ENCODE results near the gene ESCO1. TPM values are rescaled to one million over a fixed set of nuclear protein-coding genes. Genes with fewer than 3 reads are reported as not detected.
A peak's percentile ranks its signal among the peaks of the same experiment; 100 is the strongest.
"Not testable (repeated sequence)": the region's sequence is repeated elsewhere in the genome, so short reads cannot be mapped to it uniquely, and the experiment has no call there.

Gene ESCO1, protein sequence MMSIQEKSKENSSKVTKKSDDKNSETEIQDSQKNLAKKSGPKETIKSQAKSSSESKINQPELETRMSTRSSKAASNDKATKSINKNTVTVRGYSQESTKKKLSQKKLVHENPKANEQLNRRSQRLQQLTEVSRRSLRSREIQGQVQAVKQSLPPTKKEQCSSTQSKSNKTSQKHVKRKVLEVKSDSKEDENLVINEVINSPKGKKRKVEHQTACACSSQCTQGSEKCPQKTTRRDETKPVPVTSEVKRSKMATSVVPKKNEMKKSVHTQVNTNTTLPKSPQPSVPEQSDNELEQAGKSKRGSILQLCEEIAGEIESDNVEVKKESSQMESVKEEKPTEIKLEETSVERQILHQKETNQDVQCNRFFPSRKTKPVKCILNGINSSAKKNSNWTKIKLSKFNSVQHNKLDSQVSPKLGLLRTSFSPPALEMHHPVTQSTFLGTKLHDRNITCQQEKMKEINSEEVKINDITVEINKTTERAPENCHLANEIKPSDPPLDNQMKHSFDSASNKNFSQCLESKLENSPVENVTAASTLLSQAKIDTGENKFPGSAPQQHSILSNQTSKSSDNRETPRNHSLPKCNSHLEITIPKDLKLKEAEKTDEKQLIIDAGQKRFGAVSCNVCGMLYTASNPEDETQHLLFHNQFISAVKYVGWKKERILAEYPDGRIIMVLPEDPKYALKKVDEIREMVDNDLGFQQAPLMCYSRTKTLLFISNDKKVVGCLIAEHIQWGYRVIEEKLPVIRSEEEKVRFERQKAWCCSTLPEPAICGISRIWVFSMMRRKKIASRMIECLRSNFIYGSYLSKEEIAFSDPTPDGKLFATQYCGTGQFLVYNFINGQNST
- total RNA-seq = 10 to 100 TPM; 40.5 to 43.4 (median 42.8) TPM
- total RNA-seq (2013) = 51.9 TPM

DNA sequence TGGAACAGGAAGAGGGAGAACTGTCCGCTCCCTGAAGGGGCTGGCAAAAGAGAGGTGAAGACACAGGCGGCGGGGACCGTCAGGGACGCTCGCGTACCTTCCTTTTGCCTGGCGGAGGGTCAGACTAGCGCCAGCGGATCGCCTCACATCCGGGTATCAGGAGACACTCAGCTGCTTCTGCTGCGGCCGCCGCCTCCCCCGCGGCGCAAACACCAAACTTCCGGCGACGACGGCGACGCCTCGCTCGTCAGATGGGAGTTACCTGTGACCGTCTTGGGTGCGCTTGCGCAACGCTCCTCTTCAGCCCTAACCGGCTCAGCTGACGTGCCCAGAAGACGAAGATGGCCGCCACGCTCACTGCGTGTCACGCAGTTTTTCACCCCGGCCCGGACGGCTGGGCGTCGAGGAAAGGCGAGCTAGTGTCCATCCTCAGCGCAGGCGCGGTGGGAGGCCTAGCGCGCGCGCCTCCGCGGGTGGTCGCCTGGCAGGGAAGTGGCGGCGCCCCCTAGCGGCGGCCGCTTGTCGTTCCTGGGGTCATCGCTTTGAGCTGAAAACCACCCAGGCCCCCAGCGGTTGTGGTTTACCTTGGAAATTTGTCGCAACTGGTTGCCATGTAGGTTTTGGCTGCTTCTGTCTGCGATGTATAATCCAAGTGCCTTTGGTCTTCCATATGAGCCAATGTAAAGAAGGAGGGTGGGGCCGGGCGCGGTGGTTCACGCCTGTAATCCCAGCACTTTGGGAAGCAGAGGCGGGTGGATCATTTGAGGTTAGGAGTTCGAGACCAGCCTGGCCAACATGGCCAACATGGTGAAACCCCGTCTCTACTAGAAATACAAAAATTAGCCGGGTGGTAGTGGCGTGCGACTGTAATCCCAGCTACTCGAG is at the start of gene ESCO1:
Gene ESCO1 (minus strand): TSS at position 179 of the 885 bp plus-strand sequence. CDS start 25,861 bp downstream, outside the sequence.
- Mint-ChIP-seq H3K27ac (peak within 1 kb of the TSS; percentile 97 to 99), H3K4me3 (peak within 1 kb of the TSS; percentile 98), H3K36me3 (no peaks in the 10 kb centered on the region), H3K4me1 (peaks cover 19 to 33% of the 10 kb centered on the region in 2 donors), H3K9me3 (no peaks in the 10 kb centered on the region), H3K27me3 (ENCODE audit: low read depth in 2 of 2) (no peaks in the 10 kb centered on the region)
- Histone ChIP-seq H3K9me3 (ENCODE audit: control insufficient read depth, insufficient read depth, low read length) (no peaks in the 10 kb centered on the region), H3K4me1 (ENCODE audit: control insufficient read depth, insufficient read depth, low read length) (peaks cover 22% of the 10 kb centered on the region), H3K36me3 (ENCODE audit: control insufficient read depth, insufficient read depth, low read length) (no peaks in the 10 kb centered on the region), H3K27me3 (ENCODE audit: control insufficient read depth, insufficient read depth, low read length) (no peaks in the 10 kb centered on the region), H3K4me3 (ENCODE audit: low read length) (peak within 1 kb of the TSS; percentile 97), H3K27ac (ENCODE audit: low read length) (peak within 1 kb of the TSS; percentile 99)
- 11% methylated on average over 74 of the region's 74 CpGs for WGBS (ENCODE audit: insufficient coverage)
- TF ChIP-seq, protein P1, sequence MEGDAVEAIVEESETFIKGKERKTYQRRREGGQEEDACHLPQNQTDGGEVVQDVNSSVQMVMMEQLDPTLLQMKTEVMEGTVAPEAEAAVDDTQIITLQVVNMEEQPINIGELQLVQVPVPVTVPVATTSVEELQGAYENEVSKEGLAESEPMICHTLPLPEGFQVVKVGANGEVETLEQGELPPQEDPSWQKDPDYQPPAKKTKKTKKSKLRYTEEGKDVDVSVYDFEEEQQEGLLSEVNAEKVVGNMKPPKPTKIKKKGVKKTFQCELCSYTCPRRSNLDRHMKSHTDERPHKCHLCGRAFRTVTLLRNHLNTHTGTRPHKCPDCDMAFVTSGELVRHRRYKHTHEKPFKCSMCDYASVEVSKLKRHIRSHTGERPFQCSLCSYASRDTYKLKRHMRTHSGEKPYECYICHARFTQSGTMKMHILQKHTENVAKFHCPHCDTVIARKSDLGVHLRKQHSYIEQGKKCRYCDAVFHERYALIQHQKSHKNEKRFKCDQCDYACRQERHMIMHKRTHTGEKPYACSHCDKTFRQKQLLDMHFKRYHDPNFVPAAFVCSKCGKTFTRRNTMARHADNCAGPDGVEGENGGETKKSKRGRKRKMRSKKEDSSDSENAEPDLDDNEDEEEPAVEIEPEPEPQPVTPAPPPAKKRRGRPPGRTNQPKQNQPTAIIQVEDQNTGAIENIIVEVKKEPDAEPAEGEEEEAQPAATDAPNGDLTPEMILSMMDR (IDR thresholded peaks at IDR 0.05) = peak; percentile 99
- DNase-seq (peak; percentile 94 to 99), ATAC-seq (peak; percentile 87 to 95 (median 88))
- intact Hi-C loops (cut with micrococcal nuclease) = loop anchor here (1.0 to 10.0 kb wide), 4 partner anchors 12 to 1334 kb away; partner anchors contain the start of genes ABHD3, MIB1, RBBP8 and SNRPD1

DNA sequence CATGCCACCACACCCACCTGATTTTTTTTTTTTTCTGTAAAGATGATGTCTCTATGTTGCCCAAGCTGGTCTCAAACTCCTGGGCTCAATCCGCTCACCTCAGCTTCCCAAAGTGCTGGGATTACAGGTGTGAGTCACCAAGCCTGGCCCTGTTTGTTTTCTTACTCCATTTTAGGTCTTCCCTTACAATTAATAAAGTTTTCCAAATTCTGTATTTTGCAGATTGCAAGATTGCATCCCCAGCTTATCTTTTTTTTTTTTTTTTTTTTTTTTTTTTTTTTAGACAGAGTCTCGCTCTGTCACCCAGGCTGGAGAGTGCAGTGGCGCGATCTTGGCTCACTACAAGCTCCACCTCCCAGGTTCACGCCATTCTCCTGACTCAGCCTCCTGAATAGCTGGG is 39.9 kb upstream of the ESCO1 start:
- 100% methylated on average over 5 of the region's 5 CpGs for WGBS (ENCODE audit: insufficient coverage)
- H3K27ac Mint-ChIP-seq; H3K4me3 Mint-ChIP-seq; intact Hi-C loops (cut with micrococcal nuclease); H3K36me3 Mint-ChIP-seq; H3K4me3 ChIP-seq (ENCODE audit: low read length); H3K9me3 Mint-ChIP-seq; ATAC-seq; H3K36me3 ChIP-seq (ENCODE audit: control insufficient read depth, insufficient read depth, low read length); H3K4me1 Mint-ChIP-seq; H3K27me3 Mint-ChIP-seq (ENCODE audit: low read depth in 2 of 2); H3K4me1 ChIP-seq (ENCODE audit: control insufficient read depth, insufficient read depth, low read length); H3K9me3 ChIP-seq (ENCODE audit: control insufficient read depth, insufficient read depth, low read length); H3K27me3 ChIP-seq (ENCODE audit: control insufficient read depth, insufficient read depth, low read length); DNase-seq; H3K27ac ChIP-seq (ENCODE audit: low read length): not testable (repeated sequence)

DNA sequence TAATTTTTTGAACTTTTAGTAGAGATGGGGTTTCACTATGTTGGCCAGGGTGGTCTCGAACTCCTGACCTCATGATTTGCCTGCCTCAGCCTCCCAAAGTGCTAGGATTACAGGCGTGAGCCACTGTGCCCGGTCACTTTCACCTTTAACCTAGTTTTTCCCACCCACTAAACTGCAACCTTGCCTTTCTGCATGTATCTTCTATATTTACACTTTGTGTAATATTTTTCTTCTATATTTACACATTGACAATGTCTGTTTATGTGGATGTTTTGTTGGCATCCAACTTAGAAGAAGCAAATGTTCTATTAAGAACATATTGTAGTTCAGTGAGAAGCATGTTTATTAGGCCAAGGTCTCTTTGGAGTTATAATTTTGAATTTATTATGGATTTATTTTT is 38.3 kb upstream of the ESCO1 start:
- Mint-ChIP-seq H3K27me3 (ENCODE audit: low read depth in 2 of 2) (no peaks in the 10 kb centered on the region), H3K4me3 (no peak overlapping the region), H3K4me1 (no peaks in the 10 kb centered on the region), H3K27ac (peak overlapping the region in 1 of 2 donors; percentile 9), H3K9me3 (no peaks in the 10 kb centered on the region), H3K36me3 (no peaks in the 10 kb centered on the region)
- intact Hi-C loops (cut with micrococcal nuclease) = no loop called here
- H3K27me3 ChIP-seq (ENCODE audit: control insufficient read depth, insufficient read depth, low read length) = no peaks in the 10 kb centered on the region
- WGBS (ENCODE audit: insufficient coverage) = 88% methylated on average over 3 of the region's 3 CpGs
- no peak overlapping the region for H3K4me3 ChIP-seq (ENCODE audit: low read length)
- ATAC-seq = no peak
- H3K36me3 ChIP-seq (ENCODE audit: control insufficient read depth, insufficient read depth, low read length) = peaks cover 5% of the 10 kb centered on the region
- TF ChIP-seq, protein P1 (IDR thresholded peaks at IDR 0.05) = no peak
- no peaks in the 10 kb centered on the region for H3K9me3 ChIP-seq (ENCODE audit: control insufficient read depth, insufficient read depth, low read length)
- no peaks in the 10 kb centered on the region for H3K4me1 ChIP-seq (ENCODE audit: control insufficient read depth, insufficient read depth, low read length)
- no peak for DNase-seq
- no peak overlapping the region for H3K27ac ChIP-seq (ENCODE audit: low read length)
